NCI-H526 (cell line): ENCODE measurements around the gene MAEA.
"Not testable (repeated sequence)": the region's sequence is repeated elsewhere in the genome, so short reads cannot be mapped to it uniquely, and the experiment has no call there.

Experiments
- DNase-seq, 2 experiments: peaks; one replicate each; lab custom pipeline; 2025; lab: John Stamatoyannopoulos, UW

The MAEA gene

DNA sequence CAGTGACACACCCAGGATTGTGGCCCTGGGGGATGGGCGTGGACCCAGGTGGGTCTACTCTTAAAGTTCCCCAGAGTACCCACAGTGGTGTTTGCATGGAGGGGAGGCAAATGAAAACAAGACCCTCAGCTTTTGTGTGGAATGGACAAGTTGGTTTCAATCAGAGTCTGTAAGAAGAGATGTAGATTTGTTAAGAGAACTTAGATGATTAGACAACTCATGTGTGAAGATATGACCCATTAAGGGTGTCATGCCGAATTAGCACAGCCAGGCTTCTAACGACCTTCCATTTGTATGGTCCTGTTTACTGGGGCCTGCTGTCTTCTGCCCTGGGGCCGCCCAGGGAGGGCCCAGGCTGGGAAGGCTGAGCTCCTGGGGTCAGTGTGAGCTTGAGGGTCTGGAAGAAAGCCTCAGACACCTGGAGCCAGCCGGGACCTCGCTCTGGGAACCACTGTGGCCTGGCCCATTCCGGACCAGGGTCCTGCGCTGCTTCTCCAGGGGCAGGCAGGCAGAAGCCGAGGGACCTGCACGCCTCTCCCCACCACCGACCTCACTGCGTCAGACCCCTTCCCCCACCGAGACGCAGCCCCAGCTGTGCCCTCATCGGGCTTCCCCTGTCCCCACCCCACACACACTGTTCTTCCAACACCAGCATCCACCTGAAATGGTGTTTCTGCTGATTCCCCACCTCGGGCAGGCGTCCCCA lies 77.7 kb downstream of the MAEA start:
- DNase-seq: no peak

DNA sequence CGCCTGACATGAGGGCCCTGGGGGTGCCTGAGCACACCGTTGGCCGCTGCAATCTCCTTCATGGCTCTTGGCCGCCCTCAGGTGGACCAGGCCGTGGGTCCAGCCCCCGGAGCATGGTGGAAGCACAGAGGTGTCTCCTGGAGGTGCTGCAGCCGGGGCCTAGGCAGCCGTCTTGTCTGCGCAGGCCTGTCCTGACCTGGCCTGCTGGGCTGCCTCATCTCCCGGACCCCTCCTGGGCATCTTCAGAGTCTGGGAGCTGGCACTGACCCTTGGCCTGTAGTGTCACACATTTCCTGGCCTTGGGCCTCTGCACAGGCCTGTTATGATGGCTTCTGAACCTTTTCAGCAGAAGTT lies 78.2 kb downstream of the MAEA start:
- DNase-seq: no peak

DNA sequence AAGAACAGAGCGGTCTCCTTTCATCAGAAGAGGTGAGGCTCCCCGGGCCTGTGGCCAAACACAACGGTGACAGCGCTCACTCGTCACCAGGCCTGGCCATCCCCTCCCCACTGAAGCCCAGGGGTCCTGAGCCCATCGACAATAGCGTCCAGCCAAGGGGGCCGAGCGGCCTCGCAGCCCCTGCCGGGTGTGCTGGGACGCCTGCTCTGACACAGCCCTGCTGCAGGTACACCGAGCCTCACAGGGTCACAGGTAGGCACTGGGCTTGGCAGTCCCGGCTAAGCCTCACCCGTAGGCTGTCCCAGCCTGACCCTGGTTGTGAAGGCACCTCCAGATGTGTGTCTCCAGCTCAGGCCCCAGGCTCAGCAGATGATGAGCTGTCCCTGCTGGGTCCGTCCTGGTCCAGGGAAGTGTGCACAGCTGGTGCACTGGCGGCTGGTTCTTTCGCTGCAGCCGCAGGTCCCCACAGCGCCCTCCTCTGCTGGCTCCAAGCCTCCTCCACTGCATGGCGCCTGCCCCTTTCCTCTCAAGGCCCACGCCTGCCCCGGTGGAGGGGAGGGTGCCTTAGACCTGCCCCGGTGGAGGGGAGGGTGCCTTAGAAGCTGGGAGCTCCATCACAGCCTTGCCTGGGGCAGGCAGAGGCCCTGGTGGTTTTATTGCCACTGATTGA lies 78.9 kb downstream of the MAEA start:
- DNase-seq: no peak

DNA sequence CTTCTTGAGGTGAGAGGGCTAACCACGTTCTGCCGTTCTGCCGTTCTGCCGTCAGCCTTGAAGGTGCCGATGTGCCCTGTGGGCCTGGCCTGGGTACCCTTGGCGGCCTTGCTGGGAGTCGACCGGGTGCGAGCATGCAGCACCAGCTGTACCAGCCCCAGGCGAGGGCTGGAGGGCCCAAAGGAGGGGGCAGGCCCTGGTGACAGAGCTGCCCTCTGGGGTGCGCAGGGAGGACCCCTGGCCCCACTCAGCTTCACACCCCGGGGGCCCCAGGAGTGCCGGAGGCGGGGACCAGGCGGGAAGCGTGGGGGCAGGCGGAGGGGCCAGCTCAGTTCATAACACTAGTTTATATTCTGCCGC lies 79.4 kb downstream of the MAEA start:
- DNase-seq: no peak

DNA sequence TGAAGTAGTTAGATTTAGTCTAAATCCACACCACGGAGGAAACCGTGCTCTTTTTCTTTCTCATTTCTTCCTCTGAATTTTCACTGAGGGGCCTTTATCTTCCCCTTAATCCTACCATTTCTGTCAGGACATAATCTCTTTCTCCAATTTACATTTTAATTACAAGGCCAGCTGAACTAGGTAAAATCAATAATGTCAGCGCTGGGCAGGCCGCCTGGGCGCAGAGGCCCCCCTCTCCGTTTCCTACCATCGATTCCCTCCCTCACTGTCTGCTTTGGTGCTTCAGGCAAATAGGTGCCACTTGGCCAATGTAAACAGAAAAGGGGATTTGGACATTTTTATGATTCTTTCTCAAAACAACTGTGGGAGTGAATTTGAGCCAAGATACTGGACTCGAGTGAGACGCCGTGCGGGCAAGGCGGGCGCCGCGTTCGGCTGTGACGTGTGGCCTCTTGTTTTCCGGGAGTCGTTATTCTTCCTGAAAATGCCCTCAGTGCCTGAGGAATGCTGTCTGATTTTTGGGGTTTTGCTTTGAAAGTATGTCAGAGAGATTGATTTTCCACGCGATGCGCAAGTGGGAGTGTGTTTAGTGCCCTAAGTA lies 79.9 kb downstream of the MAEA start:
- no peak for DNase-seq

DNA sequence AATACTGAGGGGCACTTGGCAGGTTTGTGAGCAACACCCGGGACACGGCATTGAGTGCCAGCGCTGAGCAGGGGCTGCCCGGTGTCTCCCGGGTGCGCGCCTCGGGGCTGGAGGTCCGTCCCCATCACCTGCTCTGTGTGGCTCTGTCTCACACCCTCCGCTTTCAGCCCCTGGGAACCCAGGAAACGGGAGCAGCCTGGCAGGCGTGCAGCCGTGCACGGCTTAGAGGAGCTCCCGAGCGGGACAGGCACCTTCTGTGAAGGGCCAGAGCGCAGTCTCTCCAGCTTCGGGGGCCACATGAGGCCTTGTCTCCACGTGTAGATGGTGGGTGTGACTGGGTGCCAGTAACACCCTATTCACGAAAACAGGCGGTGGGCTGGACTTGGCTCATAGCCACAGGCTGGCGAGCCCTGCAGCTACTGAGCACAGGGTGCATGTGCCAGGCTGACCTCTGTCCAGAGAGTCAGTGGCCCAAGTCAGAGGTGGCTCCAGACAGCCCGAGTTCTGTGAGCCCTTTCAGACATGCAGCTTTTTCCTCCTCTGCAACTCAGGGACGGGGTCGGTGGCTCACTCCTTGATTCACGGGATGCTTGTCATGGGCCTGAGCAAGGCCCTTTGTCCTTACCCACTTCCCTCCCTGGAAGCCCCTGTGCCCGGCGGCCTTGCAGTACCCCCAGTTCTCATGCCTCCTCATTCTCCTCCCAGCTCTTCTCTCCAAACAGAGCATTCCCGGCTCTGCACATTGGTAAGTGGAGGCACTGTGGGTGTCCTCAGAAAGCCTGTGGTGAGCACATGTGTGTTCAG lies 80.8 kb downstream of the MAEA start:
- DNase-seq: no peak

DNA sequence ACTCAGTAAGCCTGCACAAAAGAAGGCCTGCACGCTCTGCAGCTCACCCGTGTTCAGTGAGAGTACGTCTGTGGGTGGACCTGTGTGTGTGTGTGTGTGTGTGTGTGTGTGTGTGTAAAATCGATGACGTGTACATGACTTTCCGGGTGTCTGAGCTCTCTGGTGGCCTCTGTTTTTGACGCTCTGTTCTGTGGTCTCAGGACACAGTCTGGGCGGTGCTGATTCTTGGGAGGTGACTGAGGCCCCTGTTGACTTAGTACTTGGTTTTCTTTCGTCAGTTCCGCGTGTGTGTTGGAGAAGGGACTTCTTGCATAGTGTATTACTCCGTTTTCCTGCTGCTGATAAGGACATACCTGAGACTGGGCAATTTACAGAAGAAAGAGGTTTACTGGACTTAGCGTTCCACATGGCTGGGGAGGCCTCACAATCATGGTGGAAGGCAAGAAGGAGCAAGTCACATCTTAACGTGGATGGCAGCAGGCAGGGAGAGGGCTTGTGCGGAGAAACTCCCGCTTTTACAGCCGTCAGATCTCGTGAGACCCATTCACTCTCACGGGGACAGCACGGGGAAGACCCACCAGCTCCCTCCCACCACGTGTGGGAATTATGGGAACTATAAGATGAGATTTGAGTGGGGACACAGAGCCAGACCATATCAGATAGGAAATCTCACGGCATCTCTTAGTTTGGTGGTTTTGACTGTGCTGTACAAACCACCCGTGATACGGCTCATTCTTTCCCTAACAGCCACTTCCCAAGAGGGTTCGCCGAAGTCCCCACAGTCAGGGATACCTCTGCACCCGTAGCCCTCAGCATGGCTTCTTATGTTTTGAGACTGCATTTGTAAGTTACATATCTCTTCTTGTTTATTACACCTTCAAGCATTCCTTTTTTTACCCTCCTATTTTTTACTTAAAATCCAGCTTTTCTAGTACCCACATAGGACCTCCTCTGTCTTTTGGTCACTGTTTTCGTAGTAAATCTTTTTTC lies 81.8 kb downstream of the MAEA start:
- DNase-seq: no peak

DNA sequence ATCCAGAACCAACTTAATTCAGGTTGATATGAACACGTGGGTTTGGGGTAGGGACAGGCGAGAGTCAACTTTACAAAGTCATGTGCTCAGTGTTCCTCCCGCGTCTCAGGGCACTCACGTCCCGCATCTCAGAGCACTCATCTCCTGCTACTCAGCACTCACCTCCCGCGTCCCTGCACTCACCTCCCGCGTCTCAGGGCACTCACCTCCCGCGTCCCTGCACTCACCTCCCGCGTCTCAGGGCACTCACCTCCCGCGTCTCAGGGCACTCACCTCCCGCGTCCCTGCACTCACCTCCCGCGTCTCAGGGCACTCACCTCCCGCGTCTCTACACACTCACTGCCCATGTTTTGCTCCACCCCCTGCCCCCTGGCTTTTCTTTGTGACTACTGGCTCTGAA lies 82.9 kb downstream of the MAEA start:
- DNase-seq: not testable (repeated sequence)

DNA sequence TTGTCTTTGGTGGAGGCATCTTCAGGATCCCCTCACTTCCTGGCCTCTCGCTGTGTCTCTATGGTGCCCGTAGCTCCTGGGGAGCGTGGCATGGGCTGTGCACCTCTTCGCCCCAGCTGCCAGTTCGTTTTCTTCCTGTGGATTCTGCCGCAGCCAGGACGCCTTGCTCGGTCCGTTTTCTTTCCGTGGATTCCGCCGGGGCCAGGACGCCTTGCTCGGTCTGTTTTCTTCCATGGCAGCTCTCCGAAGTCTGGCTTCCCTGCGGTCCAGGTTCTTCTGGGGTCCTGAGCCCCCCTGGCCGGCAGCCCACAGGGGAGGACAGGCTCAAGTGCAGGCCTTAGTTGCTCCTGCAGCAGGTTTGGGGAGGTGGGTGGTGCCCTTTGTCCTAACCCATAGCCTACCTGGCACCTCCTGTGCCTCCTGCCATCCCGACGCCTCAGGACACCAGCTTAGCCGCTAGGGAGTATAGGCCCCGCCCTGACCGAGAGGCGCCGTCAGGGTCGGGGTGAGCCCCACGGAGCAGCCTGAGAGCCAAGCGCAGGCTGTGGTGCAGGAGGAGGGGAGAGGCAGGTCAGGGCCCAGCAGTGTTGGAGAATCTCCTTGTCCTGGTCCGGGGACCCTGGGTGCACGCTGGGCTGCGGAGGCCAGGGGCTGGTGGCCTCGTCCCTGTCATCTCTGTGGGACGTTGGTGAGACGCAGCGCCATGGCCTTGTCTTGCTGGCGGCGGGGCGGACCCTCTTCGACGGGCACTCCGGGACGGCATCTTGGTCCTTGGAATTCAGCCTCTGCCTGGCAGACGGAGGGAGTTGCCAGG lies 84.4 kb downstream of the MAEA start:
- no peak for DNase-seq

DNA sequence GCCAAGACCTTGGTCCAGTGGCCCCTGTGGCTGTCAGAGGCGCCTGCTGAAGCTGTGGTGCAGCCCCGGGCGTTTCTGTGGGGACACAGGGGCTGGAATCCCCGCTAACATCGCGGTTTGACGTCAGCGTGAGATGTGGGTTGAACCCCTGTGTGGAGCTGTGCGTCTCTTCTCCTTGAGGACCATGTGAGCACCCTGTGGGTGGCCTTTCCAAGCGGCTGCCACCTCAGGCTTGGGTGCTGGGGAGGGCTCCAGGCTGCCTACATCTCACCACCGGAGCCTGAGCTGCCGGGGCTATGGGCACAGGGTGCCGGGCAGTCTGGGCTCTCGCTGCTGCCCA lies 85.0 kb downstream of the MAEA start:
- no peak for DNase-seq

DNA sequence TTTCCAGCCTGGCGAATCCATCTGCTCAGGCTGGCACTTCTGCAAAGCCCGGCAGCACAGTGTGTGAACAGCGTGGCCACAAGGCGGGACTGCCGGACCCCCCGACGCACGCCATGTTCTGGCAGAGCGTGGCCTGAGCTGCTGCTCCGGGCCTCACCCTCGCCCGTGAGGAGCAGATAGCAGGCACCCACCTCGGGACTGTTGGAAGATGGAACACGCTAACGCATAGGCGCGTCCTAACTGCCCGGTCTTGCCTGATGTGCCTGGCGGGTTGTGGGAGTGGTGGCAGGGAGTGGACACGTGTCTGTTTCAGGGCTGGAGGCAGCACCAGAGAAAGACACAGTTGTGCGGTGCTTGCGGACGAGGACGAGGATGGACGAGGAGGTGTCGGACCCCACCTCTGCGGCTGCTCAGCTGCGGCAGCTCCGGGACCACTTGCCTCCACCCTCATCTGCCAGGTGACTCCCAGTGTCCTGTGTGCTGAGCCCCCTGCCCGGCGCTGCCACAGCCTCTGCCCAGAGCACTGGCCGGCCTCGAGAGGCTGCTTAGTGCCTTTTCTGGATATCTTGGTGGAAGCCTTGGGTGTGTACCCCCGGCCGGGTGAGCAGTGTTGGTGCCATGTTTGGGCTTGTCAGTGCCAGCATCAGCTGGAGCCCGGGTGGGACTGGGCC lies 85.5 kb downstream of the MAEA start:
- DNase-seq: no peak

DNA sequence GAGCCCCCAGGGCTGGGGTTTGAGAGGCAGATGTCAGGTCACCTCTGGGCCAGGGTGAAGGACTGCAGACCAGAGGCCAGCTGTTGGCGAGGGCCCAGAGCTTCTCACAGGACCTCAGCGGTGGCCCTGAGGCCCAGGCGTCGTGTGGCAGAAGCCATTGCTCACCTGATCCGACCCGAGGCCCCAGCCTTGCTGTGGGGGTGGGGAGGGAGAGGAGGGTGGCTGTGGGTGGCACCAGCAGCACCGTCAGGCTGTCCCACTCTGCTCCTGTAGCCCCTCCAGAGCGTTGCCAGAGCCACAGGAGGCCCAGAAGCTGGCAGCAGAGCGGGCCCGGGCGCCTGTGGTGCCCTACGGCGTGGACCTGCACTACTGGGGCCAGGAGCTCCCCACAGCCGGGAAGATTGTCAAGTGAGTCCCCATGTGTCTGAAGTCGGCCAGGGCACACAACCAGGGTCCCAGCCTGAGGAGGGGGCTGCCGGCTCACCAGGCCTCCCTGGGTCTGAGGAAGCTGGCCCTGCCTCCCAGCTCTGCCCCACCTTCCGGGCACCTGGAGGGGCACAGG lies 86.2 kb downstream of the MAEA start:
- DNase-seq: no peak

DNA sequence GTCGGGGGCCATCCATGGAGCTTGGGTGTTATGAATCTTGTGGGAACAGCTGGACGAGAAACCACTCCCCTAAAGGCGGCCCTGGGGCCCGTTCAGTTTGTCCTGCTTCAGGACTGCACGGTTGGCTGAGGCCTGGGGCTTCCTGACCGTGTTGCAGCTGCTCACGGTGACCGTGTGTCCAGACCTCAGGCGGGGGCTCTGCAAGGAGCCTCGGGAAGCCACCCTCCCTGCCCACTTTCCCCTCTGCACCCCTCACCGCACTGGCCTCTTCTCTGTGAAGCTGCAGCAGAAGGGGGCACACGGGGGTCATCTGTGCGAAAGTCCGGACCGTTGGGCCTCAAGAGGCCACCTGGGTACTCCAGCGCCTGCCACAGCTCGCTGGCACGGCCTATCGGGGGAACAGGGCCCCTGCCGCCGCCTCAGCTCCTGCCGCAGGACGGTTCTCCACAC lies 86.7 kb downstream of the MAEA start:
- DNase-seq: no peak

DNA sequence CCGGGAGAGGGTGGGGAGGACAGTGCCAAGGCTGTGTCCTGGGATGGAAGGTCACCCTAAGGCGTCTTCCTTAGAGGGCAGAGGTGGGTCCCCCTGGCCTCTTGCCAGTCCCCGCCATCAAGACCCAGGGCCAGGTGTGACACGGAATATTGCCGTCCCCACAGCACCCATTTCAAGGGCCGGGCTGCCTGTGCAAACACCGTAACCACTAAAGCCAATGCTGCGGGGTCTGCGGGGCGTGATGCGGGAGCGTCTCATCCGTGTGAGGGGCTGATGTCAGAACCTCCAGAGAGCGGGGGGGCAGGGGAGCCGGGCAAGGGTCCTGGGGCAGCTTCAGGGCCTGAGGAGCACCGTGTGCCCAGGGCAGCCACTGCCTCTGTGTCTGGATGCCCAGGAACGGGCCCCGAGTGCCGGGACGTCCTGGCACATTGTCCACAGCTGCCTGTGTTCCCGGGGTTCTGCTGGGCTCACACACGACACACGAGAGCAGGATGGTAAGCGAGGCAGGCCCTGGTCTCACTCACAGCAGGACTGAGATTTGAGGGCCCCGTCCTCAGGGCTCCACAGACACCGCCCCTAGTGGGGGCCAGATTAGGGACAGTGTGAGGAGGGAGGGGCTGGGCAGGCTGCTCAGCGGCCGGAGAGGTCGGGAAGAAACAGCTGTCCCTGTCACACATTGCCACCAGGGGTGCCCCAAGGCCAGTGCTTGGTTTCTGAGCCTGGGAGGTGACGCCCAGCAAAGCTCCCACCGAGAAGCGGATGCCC lies 87.3 kb downstream of the MAEA start:
- DNase-seq: no peak

DNA sequence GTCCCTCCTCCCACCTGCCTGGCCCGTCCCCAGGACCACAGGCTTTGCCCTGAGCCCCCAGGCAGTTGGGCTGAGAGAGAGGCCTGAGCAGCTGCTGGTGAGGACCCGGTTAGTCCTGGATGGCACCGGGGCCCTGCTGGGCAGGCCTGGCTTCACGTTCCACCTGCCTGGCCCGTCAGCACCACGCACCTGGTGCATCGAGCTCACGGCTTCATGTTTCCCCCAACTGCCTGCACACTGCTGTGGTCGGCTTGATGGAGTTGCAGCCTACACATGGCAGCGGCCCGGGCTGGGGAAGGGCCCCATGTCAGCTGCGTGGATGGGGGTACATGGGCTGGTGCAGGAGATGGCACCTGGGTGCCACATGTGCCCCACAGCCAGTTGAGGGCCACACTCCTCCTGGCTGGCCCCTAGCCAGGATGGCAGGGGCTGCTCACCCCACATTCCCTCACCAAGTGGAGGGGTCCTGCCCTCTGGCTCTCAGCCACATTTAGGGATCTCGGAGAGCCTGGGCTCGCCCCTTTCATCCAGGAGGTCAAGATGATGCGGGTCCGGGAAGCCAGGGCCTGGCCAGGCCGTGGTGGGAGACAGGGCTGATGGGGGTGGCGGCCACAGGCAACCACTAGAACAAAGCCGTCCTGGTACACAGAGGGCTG lies 88.0 kb downstream of the MAEA start:
- no peak for DNase-seq

DNA sequence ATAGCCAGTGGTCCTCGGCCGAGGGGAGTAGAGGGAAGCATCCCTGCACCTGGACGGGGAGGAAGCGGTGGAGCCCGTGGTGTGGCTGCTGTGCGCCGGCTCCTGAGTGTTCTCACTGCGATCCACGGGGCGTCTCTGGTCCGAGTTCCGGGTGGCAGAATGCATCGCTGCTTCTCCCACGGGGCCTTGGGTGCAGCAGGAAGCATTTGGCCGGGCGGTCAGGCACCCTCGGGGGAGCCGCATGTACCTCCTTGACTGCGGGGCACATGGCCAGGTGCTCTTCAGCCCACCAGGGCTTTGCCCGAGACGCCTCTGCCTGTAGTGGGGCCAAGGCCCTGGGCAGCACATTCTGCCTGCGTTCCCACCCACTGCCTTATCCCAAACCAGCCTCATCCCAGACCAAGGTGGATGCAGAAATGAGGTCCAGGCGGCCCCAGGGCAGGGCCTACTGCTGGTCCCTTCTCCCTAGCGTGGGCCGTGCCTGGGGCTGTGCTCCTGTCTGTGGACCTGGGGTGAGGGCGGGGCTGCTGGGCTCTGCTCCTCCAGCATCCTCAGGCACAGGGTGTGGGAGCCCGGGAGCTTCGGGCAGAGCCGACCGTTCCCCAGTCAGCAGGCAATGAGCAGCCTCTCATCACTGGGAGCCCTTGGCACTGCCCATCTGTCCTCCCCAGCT lies 89.0 kb downstream of the MAEA start:
- DNase-seq: no peak

DNA sequence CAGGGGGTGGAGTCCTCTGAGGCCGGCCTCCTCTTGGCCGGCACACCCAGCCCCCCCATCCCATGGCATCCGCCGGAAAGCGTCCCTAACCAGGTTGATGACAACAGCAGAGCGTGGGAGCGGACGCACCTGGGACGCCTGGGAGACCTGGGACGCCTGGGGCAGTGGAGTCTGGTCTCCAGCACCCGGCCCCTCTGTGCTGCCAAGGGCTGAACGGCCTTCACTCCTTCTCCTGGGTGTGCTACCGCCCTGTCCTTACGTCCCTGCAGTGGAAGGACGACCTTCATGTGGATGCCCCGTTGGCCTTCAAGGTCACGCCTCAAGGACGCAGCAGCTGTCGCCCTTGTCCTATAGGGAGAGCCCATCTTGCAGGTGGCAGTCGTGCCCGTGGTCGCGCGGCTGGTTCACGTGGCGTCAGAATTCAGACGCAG lies 89.7 kb downstream of the MAEA start:
- DNase-seq: no peak

DNA sequence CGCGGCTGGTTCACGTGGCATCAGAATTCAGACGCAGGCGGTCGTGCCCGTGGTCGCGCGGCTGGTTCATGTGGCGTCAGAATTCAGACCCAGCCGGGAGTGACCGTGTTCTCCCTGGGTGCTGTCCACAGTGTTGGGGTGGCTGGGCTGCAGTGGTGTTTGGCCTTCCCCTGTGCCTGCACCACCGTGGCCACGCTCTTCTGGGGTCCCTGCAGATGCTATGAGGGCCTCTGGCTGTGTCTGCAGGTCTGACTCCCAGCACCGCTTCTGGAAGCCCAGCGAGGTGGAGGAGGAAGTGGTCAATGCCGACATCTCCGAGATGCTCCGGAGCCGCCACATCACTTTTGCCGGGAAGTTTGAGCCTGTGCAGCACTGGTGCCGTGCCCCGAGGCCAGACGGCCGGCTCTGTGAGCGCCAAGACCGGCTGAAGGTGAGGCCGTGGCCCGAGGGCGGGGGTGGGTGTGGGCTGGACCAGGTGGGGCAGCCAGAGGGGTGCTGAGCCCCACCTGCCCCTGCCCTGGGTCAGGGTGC lies 90.2 kb downstream of the MAEA start:
- no peak for DNase-seq
